MV-4-11 (cell line): ENCODE measurements around the gene SIGLECL1.
A peak's percentile ranks its signal among the peaks of the same experiment; 100 is the strongest.

Experiments used
- DNase-seq: peaks from one replicate; lab custom pipeline; 2025; lab: John Stamatoyannopoulos, UW

Gene SIGLECL1

GRCh38 chr19:51252306-51253079, 1.6 kb downstream of the SIGLECL1 start:
- DNase-seq, result peak; percentile 34

- peak; percentile 56 for DNase-seq
Observed at GRCh38 chr19:51253088-51253806, 2.4 kb downstream of the SIGLECL1 start.

GRCh38 chr19:51256155-51256625, 5.3 kb downstream of the SIGLECL1 start:
- DNase-seq, result no peak

DNA sequence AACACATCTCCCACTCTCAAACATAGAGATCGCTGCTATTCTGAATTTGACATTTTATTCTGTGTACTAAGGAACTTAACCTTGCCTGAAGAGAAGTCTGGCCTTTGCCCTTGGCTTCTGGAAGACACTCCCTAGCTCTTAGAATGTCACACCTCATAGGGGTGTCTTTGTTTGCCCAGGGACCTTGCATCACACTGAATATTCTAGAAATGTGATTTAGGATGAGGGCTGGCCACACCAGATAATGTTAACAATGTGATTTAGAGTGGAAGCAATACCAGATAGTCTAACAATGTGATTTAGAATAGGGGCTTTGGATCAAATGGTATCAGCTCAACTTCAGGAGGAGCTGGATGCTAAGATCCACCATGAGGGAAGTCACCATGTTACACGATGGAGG, 6.6 kb downstream of the SIGLECL1 start:
- DNase-seq, result no peak

- DNase-seq, result peak; percentile 95
Observed at GRCh38 chr19:51258165-51259160, 7.6 kb downstream of the SIGLECL1 start.

GRCh38 chr19:51259348-51260245, 8.7 kb downstream of the SIGLECL1 start:
- peak; percentile 82 for DNase-seq

GRCh38 chr19:51263808-51264207, 12.9 kb downstream of the SIGLECL1 start:
- DNase-seq, result peak; percentile 68

DNA sequence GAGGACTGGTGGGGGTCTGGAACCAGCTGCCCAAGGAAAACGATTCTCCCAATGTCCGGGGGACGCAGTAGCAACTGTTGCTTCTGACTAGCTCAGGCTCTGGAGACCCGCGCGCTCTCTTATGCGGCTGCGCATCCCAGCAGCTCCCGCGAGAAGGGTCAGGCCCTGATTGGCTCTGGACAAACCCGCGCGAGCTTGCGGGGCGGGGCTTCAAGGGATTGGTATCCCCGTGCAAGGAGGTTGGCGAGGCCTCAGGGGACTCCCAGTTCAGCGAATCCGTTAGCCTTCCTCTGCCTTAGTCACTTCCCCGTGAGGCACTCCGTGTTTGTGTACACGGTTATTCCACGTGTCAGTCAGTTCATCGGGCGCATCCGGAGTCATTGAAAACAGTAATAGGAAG, 20.2 kb downstream of the SIGLECL1 start:
- DNase-seq, result no peak

GRCh38 chr19:51272183-51272810, 21.4 kb downstream of the SIGLECL1 start:
- DNase-seq, result peak; percentile 78

- no peak for DNase-seq
Observed at GRCh38 chr19:51274049-51274770, 23.3 kb downstream of the SIGLECL1 start.

DNA sequence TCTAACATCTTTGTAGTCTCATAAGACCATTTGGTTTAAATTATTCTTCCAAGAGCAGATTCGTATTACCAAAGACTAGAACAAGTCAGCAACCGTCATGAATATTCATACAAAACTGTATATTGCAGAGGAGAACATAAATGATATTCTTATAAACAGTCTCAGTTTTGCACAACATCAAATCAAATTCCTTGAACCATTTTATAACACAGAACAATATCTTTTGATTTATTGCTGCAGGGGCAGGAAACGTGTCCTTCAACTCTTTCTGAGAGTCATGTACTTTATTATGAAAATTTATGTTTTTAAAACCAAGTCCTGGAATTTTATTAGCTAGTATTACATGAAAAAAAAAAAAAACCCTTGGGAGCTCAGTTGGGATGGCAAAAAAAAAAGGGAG, 26.2 kb downstream of the SIGLECL1 start:
- DNase-seq, result no peak

GRCh38 chr19:51282335-51282734, 31.5 kb downstream of the SIGLECL1 start:
- no peak for DNase-seq

- no peak for DNase-seq
Observed at GRCh38 chr19:51285682-51286081, 34.8 kb downstream of the SIGLECL1 start.

DNA sequence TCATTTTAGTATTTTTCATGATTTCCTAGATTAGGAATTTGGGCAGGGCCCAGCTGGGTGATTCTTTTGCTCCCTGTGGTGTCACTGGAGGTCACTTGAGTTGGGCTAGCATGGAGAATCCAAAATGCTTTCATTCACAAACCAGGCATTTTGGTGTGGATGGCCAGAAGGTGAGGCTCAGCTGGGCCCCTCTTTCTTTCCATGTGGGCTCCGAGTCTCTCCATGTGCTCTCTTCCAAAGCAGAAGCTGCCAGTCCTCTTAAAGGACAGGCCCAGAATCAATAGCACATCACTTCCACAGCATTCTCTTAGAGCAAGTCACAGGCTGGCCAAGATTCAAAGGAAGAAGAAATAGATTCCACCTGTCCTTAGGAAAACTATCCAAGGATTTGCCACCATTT, 38.8 kb downstream of the SIGLECL1 start:
- DNase-seq, result no peak

DNA sequence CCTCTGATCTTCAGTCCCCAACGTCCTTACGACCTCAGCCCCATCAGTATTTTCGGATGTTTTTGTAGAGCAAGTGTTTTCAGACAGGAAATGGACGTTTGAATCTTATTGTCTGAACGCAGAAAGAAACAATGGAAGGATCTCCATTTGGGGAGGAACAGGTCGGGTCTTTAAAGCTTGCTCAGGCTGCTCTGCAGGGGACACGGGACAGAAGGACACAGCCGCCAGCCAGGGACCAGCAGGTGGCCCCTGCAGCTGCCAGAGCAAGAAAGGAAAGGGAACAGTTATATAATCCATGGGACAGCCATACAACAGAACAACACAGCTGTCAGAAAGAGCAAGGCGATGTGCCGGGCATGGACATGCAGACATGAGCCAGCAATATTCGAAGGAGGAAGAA, 42.1 kb downstream of the SIGLECL1 start:
- no peak for DNase-seq

GRCh38 chr19:51293571-51294210, 42.8 kb downstream of the SIGLECL1 start:
- DNase-seq, result no peak

DNA sequence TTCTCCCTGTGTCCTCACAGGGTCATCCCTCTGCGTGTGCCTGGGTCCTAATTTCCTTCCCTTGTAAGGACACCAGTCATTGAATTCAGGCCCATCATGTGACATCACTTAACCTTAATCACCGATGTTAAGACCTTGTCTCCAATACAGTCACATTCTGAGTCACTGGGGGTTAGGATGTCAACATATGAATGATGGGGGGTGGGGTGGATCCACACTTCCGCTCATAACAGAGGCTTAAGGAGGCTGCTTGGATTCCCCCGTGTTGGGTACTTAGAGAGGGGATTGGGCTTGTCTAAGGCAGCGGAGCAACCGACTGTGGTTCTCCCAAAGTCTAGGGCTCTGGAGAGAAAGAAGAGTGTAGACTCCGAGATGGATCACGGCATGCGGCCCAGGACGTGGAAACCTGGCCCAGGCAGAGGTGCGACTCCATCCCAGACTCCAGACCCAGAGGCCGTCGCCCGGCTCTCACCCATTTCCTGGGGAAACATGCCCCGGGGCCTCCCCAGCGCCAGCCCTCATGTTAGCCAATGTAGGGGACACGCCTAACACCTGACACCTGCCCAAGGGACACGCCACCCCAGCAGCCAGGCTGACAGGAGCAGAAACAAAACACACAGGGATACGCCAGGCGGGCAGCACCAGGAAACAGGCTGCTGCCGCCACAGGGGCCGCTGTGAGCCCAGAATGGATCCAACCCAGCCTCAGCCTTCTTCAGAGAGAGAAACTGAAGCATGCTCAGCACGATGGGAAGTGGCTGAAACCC, 43.5 kb downstream of the SIGLECL1 start:
- DNase-seq, result peak; percentile 82

- DNase-seq, result no peak
Observed at GRCh38 chr19:51294977-51295375, 44.1 kb downstream of the SIGLECL1 start.
